ENCODE measurements around the gene GTF2A1.
A peak's percentile ranks its signal among the peaks of the same experiment; 100 is the strongest.
"Not testable (repeated sequence)": the region's sequence is repeated elsewhere in the genome, so short reads cannot be mapped to it uniquely, and the experiment has no call there.

Gene GTF2A1

DNA sequence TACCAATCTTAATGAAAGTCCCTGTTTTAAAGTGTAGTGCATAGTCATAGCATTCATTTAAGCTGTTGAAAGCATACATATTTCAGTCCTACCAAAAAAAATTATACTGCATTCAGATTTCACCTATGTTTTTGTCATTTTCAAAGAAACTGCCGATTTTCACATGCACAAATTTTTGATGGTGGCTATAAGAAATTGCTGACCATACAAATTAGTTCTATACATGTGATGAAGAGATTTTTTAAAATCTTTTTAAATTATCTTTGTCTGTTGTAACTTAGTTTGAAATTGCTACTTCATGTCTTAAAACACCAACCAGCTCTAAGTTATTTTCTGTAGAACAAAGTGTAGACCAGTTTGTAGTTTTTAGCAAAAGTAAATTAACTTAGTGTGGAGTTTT lies 3.5 kb upstream of the GTF2A1 start:
- no peak for DNase-seq

GRCh38 chr14:81223788-81224187 lies 3.0 kb upstream of the GTF2A1 start:
- DNase-seq, result not testable (repeated sequence)

- DNase-seq, result no peak
These were observed 1.9 kb upstream of the GTF2A1 start for GRCh38 chr14:81222691-81223090.

- DNase-seq, result no peak
These were observed 1.4 kb upstream of the GTF2A1 start for GRCh38 chr14:81222126-81222525.

GRCh38 chr14:81221579-81222102 lies 882 bp upstream of the GTF2A1 start:
- DNase-seq, result no peak

DNA sequence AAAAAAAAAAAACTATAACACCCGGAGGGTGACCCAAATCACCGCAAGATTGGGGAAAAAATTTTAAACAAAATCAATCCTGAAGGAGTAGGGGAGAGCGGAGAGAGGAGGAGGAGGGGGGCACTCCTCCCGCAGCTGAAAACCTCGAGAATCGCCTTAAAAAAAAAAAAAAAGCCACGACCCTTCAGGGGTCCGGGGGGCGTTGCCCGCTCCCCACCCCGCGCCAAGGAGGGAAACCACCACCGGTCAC lies 254 bp downstream of the GTF2A1 start:
- DNase-seq, result no peak

GRCh38 chr14:81219759-81220579 lies 790 bp downstream of the GTF2A1 start:
- DNase-seq, result no peak

DNA sequence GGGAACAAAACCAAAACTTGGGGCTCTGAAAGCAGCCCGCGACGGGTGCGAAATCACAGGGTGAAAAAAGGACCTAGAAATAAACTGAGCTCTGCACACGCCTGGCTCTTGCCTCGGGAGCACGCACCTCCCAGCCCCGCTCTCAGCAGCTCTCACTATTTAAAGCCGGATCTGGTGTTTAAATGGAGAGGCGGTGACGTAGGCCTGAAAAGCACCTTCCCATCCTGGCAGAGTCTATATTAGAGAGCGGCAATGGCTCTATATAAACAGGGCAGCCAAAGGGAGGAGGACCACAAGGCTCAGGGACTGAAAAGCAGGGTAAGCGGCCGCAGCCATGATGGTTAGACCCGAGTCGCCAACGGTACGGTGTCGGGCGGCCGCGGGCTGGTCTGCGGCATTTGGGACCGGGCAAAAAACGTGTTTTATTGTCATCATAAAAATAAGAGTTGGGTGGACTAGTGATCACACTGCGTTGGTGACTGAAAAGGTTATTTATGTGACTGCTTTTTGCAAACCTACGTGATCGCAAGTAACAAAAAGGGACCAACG lies 1.5 kb downstream of the GTF2A1 start:
- DNase-seq, result peak; percentile 98

DNA sequence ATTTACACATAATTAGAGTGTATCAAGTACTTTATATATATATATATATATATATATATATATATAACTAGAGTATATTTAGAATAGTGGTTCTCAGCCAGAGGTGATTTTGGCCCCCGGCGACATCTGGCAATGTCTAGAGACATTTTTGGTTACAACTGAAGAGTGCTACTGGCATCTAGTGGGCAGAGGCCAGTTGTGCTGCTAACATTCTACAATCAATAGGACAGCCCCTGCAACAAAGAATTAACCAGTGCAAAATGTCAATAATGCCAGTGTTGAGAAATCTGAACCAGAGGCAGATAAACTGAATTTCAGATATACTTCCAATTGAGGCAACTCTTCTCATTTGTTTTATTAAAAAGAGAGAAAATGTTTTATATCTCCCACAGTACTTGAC lies 8.9 kb downstream of the GTF2A1 start:
- DNase-seq, result no peak

GRCh38 chr14:81209167-81209836 lies 11.5 kb downstream of the GTF2A1 start:
- no peak for DNase-seq

GRCh38 chr14:81208489-81208888 lies 12.3 kb downstream of the GTF2A1 start:
- DNase-seq, result no peak

- DNase-seq, result no peak
These were observed 14.6 kb downstream of the GTF2A1 start for GRCh38 chr14:81206115-81206514.

DNA sequence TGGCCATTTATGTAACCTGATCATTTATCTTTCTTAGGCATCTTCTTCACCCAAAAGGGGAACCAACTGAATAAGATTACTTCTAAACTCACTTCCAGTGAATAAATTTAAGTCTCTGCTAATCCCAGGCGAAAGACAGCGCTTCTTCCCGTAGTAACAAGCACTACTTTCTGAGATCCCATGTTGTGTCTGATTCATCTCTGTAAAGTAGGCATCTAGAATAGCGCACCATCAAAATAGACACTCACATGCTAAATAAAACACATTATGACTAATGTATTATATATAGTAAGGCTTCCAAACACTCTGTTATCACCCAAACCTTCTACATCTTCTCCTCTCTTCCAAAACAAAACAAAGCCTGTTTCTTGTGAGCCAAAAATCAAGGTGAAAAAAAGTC lies 15.1 kb downstream of the GTF2A1 start:
- DNase-seq, result no peak

DNA sequence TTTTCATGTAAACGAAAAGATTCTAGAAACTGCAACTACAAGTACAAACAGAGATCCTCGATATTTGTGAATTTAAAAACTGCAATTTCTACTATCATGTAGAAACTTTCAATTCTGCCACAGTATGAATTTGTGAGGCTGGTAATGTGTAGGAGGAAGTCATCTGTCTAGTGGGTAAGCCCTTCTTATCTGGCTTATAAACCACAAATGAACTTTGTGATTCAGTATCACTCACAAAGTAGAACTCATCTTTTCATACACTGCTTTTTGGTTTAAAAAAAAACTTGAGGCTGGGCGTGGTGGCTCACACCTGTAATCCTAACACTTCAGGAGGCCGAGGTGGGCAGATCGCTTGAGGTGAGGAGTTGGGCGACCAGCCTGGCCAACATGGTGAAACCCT lies 20.7 kb downstream of the GTF2A1 start:
- no peak for DNase-seq

DNA sequence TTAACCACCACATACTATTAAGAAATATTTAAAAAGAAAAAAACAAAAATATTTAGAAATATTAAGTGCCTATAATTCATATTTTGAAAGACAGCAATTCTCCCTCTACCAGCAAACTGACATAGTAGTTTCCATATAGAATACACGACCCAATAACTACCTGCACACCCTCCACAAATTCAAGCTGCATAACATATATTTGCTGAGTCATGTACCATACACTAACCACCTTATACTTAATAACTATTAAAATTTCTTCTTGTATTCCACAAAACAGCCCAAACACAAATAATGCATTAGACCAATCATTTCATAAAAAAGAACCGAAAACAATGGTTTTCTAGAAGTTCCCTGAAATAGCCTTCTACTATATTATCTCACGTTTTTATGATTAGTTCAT lies 21.7 kb downstream of the GTF2A1 start:
- DNase-seq, result no peak

DNA sequence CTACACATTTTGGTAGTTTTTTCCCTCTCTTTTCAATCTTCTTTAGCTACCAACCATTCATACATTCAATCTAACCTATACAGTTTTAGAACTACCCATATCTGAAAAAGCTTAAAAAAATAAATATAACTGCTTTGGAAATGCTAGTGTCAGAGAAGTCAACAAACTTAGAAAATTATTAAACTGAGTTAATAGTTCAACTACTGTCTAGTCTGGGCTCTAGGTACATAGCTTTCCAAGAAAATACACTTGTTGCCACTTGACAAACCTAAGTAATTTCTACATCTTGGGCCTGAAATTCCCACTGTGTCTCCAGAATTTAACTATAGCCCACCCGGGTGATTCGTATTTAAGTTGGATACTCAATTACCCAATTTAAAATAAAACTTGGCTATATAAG lies 22.1 kb downstream of the GTF2A1 start:
- no peak for DNase-seq

DNA sequence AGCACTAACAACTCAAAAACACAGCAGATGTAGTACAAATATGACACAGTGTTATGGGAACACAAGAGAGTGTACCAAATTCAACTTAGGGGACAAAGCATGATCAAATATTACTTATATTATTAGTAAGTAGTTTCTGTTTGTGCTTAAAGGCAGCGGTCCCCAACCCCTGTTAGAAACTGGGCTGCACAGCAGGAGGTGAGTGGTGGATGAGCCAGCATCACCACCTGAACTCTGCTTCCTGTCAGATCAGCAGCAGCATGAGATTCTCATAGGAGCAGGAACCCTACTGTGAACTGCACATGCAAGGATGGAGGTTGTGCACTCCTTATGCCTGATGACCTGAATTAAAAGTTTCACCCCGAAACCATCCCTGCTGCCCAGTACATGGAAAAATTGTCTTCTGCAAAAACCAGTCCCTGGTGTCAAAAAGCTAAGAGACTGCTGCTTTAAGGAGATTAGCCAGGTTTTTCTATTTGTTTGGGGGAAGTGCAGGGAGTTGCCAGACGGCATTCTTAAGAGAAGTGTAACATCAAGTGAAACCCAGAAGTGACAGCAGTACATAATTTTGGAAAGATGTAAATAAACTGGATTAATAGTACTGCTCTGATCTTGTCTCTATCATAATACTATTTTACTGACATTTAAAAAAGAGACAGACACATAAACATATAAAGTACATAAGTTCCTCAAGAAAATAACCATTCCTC lies 26.7 kb downstream of the GTF2A1 start:
- DNase-seq, result no peak

GRCh38 chr14:81192594-81192993 lies 28.2 kb downstream of the GTF2A1 start:
- DNase-seq, result no peak

- no peak for DNase-seq
These were observed 32.8 kb downstream of the GTF2A1 start for GRCh38 chr14:81187832-81188522.

DNA sequence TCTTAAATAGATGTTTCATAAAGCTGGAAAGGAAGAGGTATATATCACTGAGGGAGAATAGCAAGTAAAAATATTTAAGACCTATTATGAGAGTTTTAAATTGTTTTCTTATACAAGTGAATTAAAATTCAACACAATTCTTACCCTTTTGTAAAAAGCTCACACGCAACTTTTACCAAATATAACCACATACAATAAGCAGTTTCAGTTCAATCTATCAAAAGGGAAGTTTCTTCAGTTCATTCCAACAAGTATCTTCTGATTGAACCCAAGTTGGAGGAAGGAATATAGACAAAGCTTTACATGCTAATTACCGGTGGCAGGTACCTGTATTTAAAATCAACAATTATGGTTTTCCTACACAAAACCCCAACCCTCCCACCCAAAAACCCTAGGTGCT lies 41.1 kb downstream of the GTF2A1 start:
- no peak for DNase-seq

- no peak for DNase-seq
These were observed 42.7 kb downstream of the GTF2A1 start for GRCh38 chr14:81178063-81178462.

DNA sequence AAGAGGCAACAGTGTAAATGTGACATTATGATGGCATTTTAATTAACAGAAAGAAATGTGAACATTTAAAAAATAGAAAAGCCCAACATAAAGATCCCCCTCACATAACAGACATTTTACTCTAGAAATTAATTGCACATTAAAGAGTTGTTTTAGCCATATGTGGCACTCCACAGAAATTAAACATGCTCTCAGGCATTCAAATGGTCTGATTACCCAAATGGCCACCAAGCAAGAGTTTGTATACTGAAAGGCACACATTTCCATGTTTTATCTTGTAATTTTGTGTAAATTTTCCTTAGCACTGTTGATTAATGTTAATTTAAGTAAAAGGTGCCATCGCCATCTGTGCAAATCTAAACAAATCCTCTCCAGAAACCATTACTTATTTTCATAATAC lies 43.5 kb downstream of the GTF2A1 start:
- DNase-seq, result no peak

- DNase-seq, result no peak
These were observed 44.5 kb downstream of the GTF2A1 start for GRCh38 chr14:81176241-81176640.

All from NCI-H446 treated with DMSO at 0.1 percent for 48 hours (cell line).